HL-60/S4 (cell line): ENCODE data around the gene SMIM36.
"Not testable (repeated sequence)": the region's sequence is repeated elsewhere in the genome, so short reads cannot be mapped to it uniquely, and the experiment has no call there.

Experiments
- in situ Hi-C: fragments of 300-500 bp; cut with MboI; formaldehyde crosslinking; loops from 2 replicates; pipeline ENCODE4 v1.14.3; 2022; ENCODE audit warnings: low sequenced_read_pairs

Gene SMIM36

DNA sequence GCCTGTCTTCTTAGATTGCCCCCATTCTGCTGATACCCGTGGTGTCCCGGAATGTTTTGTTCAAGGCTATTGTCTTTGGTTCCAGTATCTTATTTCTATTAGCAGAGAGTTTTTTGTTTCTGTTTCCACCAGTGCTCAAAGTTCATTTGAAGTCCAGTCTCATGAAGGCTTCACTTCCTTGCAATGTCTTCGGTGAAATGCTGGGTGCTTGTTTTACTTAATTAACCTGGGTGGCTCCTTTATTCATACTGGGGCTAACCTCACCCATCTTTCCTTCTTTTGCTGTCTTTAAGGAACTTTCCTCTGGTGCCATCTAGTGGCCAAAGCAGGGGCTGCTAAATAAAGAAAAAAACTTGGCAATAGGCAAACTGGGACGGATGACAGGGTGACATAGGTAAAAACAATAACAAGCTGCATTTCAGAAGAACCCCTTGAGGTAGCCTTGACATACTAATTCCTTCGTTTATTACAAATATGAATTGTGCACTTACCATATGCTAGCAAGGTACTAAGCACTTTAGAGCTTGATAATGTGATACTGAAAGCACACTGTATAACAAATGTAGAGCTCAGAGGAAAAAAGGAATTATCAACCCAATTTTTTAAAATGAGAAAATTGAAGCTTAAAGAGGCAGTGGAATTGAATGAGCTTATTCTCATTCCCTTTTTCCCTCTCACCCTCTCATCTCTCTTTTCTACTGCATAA lies 2.8 kb upstream of the SMIM36 start:
- in situ Hi-C loops = no loop called here

DNA sequence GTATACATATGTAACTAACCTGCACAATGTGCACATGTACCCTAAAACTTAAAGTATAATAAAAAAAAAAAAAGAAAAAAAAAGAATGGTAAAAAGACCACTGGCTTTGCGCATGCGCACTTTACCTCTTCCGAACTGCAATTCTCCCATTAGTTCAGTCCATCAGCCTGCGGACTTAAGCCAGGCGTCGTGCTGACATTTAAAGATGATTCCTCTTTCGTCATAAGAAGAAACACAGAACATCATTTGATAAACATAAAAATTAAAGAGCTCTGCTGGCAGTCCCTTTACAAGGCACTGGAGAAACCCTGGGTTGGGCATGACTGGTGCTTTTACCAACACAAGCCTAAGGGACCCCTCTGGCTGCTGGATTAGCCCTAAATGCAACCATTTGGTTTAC lies 3.6 kb downstream of the SMIM36 start:
- in situ Hi-C loops = not testable (repeated sequence)

DNA sequence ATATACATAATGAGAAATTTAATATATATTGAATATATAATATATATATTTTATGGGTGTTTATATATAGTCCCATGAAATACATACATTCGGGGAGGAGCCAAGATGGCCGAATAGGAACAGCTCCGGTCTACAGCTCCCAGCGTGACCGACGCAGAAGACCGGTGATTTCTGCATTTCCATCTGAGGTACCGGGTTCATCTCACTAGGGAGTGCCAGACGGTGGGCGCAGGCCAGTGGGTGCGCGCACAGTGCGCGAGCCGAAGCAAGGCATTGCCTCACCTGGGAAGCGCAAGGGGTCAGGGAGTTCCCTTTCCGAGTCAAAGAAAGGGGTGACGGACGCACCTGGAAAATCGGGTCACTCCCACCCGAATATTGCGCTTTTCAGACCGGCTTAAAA lies 9.6 kb downstream of the SMIM36 start:
- in situ Hi-C loops = not testable (repeated sequence)

DNA sequence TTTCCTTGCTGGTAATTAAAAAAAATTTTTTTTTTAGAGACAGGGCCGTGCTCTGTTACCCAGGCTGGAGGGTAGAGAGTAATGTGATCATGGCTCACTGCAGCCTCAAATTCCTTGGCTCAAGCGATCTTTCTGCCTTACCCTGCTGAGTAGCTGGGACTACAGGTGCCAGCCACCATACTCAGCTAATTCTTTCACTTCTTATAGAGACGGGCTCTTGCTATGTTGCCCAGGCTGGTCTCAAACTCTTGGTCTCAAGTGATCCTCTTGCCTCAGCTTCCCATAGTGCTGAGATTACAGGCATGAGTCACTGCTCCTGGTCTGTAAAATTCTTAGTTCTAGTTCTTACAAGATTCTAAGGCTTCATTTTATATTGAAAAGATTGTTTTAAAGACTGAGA lies 11.1 kb downstream of the SMIM36 start:
- in situ Hi-C loops = no loop called here

DNA sequence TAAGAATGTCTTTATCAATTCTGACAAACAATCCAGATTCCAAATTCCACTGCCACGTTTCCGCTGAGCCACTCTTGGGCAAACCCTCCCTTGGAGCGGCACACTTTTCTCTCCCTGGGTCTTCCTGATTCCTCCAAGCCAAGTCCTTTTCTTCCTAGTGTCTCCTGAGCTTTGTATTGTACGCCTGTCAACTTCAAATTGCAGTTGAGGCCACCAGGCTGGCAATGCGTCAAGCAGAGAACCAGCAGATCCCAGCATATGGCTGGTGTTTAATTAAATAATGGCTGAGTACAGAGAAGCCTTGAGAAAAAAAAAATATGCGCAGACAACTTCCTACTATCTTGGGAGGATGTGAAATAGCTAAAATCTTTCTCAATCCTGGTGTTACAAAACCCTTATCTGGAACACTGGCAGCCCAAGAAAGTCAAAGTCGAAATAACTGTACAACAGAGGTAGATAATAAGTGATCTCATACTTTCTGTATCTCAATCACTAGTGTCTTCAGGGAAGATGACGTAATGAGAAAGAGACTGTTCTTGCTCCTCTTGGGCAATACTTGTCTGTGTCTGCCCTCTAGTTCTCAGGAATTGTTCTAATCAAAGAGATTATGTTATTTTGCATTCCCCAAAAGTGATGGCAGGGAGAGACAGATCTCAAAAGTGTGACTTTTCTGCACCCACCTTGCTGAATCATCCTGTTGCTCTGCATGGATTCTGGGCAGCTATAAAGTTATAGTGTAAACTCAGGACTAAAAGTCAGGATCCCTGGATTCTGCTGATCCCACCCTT lies 15.0 kb downstream of the SMIM36 start:
- in situ Hi-C loops = no loop called here

GRCh38 chr17:55495239-55495638 lies 16.0 kb downstream of the SMIM36 start:
- in situ Hi-C loops = no loop called here

DNA sequence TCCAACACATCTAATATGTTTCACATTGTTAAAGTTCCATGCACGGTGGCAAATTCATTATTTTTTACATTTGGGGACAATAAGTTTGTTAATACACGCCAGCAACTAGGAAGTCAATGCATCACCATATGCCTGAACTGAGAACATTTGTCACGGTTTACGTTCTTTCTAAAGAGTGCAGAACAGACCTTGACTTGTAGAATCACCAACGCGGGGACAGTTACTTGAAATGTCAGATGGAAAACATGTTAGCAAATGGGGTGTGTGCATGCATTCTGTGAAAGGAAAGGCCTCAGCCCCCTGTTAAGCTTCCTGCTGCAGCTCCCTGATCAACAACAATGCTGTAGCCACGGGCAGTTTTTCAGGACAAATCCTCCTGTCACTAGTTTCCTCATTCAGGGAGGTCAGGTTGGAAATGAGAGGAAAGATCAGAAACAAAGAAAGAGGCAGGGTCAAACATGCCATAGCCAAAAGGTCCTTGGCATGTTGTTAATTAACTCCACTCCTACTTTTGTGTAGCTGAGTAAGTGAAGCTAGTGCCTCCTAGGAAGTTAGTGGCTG lies 18.4 kb downstream of the SMIM36 start:
- in situ Hi-C loops = no loop called here

DNA sequence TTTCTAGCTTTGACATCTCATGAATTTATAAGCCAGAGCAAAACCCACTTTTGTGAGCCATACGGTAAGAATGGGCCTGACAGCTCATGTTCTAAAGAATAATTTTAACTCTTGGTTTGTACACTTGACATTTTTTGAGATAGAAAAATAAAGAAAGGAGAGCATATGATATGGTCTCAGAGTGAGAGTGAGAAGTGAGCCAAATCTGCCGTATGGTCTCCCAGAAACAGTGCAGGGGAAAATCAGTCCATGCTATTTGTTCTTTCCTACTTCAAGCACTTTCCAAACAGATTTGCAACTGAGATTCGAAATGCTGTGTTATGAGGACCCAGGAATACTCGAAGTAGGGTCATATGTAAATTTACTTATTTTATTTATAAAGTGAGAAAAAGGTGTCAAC lies 20.9 kb downstream of the SMIM36 start:
- in situ Hi-C loops = no loop called here

DNA sequence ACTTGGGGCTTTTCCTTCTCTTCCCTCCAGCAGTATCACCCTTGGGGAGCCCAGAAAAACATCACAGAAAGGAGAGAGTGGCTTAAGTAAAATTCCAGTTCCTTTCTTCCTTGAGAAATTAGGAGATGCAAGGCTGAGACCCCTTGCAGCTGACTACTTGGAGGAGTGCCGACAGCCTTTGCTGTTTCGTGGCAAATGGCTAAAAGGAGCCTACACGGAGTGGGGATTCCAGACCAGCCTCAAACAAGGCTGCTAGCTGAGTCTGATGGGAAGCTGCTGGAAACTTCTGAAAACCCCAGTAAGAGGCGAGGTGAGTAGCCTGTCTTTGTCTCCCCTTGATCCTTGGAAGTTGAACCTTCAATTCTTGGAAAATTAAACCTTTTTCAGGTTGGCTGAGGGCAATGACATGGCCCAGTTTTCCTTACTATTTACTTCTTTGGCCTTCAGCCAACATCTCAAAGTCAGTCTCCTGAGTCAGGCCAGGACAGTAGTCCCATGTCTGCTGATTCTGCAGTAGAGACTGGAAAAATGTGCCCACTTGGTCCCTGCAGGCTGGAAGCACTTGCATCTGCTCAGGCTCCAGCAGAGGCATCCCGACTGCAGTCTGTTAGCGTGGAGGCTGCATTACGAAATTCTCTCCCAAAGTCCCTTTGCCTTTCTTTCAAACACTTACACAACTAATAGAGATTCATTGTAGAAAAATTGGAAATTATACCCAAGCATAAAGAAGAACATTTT lies 23.4 kb downstream of the SMIM36 start:
- in situ Hi-C loops = no loop called here

- in situ Hi-C loops = no loop called here
Measured at GRCh38 chr17:55484575-55484974, 26.7 kb downstream of the SMIM36 start.

GRCh38 chr17:55482591-55483389 lies 28.5 kb downstream of the SMIM36 start:
- in situ Hi-C loops = no loop called here

DNA sequence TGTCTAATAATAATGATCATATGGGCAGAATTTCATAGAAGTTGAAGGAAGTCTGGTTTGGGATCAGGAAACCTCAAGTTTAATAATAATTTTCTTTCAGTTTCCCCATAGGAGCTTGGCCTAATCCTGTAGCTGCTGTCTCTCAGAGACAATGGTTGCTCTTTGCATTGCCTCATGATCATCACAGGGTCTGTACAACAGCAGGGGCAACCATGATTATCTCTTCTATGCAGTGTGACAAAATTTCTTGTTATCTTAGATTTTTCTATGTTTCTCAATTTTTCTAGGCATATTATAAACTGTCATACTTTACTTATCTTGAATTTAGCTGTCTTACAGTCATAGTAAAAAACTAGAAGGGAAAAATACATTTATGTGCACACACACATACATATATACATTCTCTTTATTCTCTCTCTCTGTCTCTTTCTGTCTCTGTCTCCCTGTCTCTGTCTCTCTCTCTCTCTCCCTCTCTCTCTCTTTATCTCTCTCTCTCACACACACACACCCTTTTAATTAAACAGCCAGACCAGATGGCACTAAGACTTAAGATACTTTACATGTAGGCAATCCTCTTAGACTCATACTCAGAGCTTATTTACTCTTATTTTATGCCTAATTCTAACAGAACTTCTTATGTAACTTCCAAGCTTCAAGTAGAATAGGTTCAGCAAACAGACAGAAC lies 30.5 kb downstream of the SMIM36 start:
- in situ Hi-C loops = no loop called here

- in situ Hi-C loops = no loop called here
Measured at GRCh38 chr17:55479903-55480302, 31.3 kb downstream of the SMIM36 start.

DNA sequence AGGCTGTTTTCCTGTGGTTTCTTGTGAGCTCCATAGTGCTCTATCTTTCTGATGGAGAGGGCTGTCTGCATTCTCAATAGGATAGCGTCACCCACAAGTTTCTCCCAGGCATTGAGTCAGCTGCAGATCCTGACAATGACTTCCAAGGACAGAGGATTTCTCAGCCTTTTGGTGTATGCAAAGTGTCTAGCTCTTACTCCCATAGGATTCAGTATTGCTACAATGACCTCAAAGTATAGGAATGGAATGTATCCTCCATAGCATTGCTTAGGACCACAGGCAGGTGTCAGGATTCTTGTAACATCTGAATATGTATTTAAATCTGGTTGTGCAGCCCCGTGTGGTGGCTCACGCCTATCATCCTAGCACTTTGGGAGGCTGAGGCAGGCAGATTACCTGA lies 32.3 kb downstream of the SMIM36 start:
- in situ Hi-C loops = no loop called here

DNA sequence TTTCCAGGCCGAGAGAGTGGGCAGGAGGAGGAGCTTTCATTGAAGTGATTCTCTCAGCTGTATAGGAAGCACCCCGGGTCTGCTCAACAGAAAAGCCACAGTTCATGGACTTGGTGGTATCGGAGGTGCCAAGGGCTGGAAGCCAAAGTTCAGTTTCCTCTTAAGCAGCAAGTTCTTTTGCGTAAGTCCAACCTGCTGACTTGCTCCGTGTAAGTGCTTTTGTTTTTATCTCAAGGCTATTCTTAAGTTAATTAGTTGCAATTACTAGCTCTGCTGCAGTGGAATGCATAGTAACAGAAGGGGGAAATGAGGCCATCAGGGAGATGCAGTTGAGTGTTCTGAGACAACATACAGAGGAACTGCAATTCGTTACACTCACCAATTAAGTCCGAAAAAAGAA lies 44.6 kb downstream of the SMIM36 start:
- in situ Hi-C loops = no loop called here

- in situ Hi-C loops = not testable (repeated sequence)
Measured at GRCh38 chr17:55465771-55466170, 45.5 kb downstream of the SMIM36 start.

- in situ Hi-C loops = no loop called here
Measured at GRCh38 chr17:55463600-55463999, 47.7 kb downstream of the SMIM36 start.

GRCh38 chr17:55462711-55463110 lies 48.5 kb downstream of the SMIM36 start:
- in situ Hi-C loops = no loop called here

GRCh38 chr17:55462234-55462633 lies 49.0 kb downstream of the SMIM36 start:
- in situ Hi-C loops = no loop called here

- in situ Hi-C loops = no loop called here
Measured at GRCh38 chr17:55458978-55459377, 52.3 kb downstream of the SMIM36 start.
